HG02973 (cell line): Measurements from ENCODE around the gene CCNYL1.
"Not testable (repeated sequence)": the region's sequence is repeated elsewhere in the genome, so short reads cannot be mapped to it uniquely, and the experiment has no call there.

ENCODE experiments used
- ATAC-seq: cut with Tn5 transposase; IDR thresholded peaks from one replicate; pipeline ENCODE4 v1.9.1; 2021; ENCODE audit warnings: moderate library complexity; ENCODE audit not compliant: unreplicated experiment

CCNYL1 gene

GRCh38 chr2:207710814-207711740 is at the start of gene CCNYL1:
Gene CCNYL1, plus strand, starts transcription at chr2:207711640. Its CDS starts 257 bp downstream, at chr2:207711897.
- peak; percentile 97 for ATAC-seq

- peak; percentile 94 for ATAC-seq
These were observed 49.2 kb upstream of the CCNYL1 start for GRCh38 chr2:207662203-207662602.

- ATAC-seq: no peak
These were observed 47.4 kb upstream of the CCNYL1 start for GRCh38 chr2:207663870-207664545.

GRCh38 chr2:207670887-207671286 is 40.6 kb upstream of the CCNYL1 start:
- ATAC-seq: no peak

- ATAC-seq: no peak
These were observed 38.0 kb upstream of the CCNYL1 start for GRCh38 chr2:207673431-207673830.

GRCh38 chr2:207674266-207674774 is 37.1 kb upstream of the CCNYL1 start:
- ATAC-seq: no peak

GRCh38 chr2:207674826-207675225 is 36.6 kb upstream of the CCNYL1 start:
- no peak for ATAC-seq

- ATAC-seq: no peak
These were observed 34.5 kb upstream of the CCNYL1 start for GRCh38 chr2:207676827-207677354.

- ATAC-seq: no peak
These were observed 30.0 kb upstream of the CCNYL1 start for GRCh38 chr2:207681431-207681830.

- ATAC-seq: no peak
These were observed 28.9 kb upstream of the CCNYL1 start for GRCh38 chr2:207682557-207682956.

- ATAC-seq: no peak
These were observed 28.0 kb upstream of the CCNYL1 start for GRCh38 chr2:207683438-207683837.

GRCh38 chr2:207683879-207684627 is 27.4 kb upstream of the CCNYL1 start:
- no peak for ATAC-seq

GRCh38 chr2:207686812-207687211 is 24.6 kb upstream of the CCNYL1 start:
- ATAC-seq: no peak

GRCh38 chr2:207688597-207688996 is 22.8 kb upstream of the CCNYL1 start:
- no peak for ATAC-seq

GRCh38 chr2:207690845-207691461 is 20.5 kb upstream of the CCNYL1 start:
- not testable (repeated sequence) for ATAC-seq

- ATAC-seq: no peak
These were observed 19.0 kb upstream of the CCNYL1 start for GRCh38 chr2:207692206-207693065.

GRCh38 chr2:207693641-207694249 is 17.7 kb upstream of the CCNYL1 start:
- ATAC-seq: no peak

GRCh38 chr2:207694811-207695281 is 16.6 kb upstream of the CCNYL1 start:
- no peak for ATAC-seq

- no peak for ATAC-seq
These were observed 16.1 kb upstream of the CCNYL1 start for GRCh38 chr2:207695293-207695692.
